Fibroblast of pulmonary artery (primary cell): ENCODE results near the gene NCR1.
"Not testable (repeated sequence)": the region's sequence is repeated elsewhere in the genome, so short reads cannot be mapped to it uniquely, and the experiment has no call there.

ENCODE experiments used
- DNase-seq: peaks from one replicate; pipeline ENCODE4 v3.0.0-alpha.2; 2010; ENCODE audit warnings: low read depth
- H3K4me3 ChIP-seq: replicated peaks from 2 replicates; pipeline ENCODE4 v1.5.1; 2011; ENCODE audit warnings: low read depth, mild to moderate bottlenecking, control low read depth, low read length, moderate library complexity
- CTCF ChIP-seq: IDR thresholded peaks from 2 replicates; pipeline ENCODE4 v1.5.1; 2011; ENCODE audit warnings: mild to moderate bottlenecking, control low read depth, low read length, inconsistent platforms; ENCODE audit errors: missing control alignments

Gene NCR1

GRCh38 chr19:54905803-54906511, at the start of gene NCR1:
TSS of gene NCR1 (plus strand) at chr19:54906148. CDS start at chr19:54906188, 40 bp downstream.
- no peak within 1 kb of the TSS for H3K4me3 ChIP-seq
- no peak for TF ChIP-seq CTCF
- no peak for DNase-seq

- DNase-seq, H3K4me3 ChIP-seq: not testable (repeated sequence)
Observed at GRCh38 chr19:54858476-54858875, 47.5 kb upstream of the NCR1 start.

- not testable (repeated sequence) for H3K4me3 ChIP-seq, DNase-seq
Observed at GRCh38 chr19:54859421-54859820, 46.5 kb upstream of the NCR1 start.

- not testable (repeated sequence) for DNase-seq, H3K4me3 ChIP-seq
Observed at GRCh38 chr19:54863459-54863858, 42.5 kb upstream of the NCR1 start.

- no peak overlapping the region for H3K4me3 ChIP-seq
- TF ChIP-seq CTCF = no peak
- no peak for DNase-seq
Observed at GRCh38 chr19:54871696-54872095, 34.3 kb upstream of the NCR1 start.

GRCh38 chr19:54873990-54874389, 32.0 kb upstream of the NCR1 start, which contains the start of gene FCAR:
TSS of gene FCAR (plus strand) at chr19:54874235. CDS start at chr19:54874290, 55 bp downstream.
- H3K4me3 ChIP-seq = no peak within 1 kb of the TSS
- TF ChIP-seq CTCF = no peak
- no peak for DNase-seq

GRCh38 chr19:54875506-54875905, 30.4 kb upstream of the NCR1 start:
- no peak for TF ChIP-seq CTCF
- DNase-seq = no peak
- H3K4me3 ChIP-seq = no peak overlapping the region

GRCh38 chr19:54877471-54877870, 28.5 kb upstream of the NCR1 start:
- TF ChIP-seq CTCF = no peak
- no peak for DNase-seq
- no peak overlapping the region for H3K4me3 ChIP-seq
